Measurements from ENCODE around the gene LGMN. TPM values are rescaled to one million over a fixed set of nuclear protein-coding genes. Genes with fewer than 3 reads are reported as not detected.
"Not testable (repeated sequence)": the region's sequence is repeated elsewhere in the genome, so short reads cannot be mapped to it uniquely, and the experiment has no call there.

Gene LGMN
- total RNA-seq, 1 donor from 2014 or later: 1.4 TPM

DNA sequence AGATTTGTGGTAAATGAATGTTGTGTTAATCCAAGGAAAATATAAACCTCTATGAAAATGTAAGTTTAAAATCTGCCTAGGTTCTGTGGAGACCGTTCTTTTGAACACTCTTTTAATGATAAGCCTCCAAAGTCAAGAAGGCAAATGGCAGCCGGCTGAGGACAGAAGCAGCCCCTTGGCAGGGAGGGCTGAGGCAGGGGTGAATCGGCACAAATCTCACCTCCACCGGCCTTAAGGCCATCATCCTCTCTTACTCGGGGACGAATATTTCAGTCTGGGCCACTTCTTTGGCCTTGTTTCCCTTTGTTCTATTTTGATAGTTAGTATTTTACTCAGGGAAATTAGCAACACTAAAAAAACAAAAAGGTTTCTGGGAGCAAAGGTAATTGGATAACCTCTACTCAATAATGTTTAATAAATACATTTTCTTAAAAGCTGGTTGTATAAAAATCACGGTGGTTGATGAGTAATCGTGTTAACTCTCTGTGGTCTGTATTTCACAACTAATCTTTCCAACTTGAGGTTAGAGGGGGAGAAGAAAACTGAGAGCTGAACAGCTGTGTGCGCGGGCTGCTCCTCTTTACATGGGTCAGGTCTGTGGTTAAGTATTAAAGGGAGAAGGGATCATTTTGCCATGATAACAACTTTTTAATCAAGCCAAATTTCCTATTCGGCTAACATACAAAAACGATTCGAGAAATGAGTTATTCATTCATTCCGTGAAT, 18.6 kb downstream of the LGMN start:
- Mint-ChIP-seq H3K27ac (peak overlapping the region; percentile 74), H3K27me3 (peaks cover 47% of the 10 kb centered on the region), H3K4me3 (no peak overlapping the region), H3K36me3 (ENCODE audit: low read depth) (peaks cover 8% of the 10 kb centered on the region), H3K9me3 (peaks cover 12% of the 10 kb centered on the region), H3K4me1 (peaks cover 21% of the 10 kb centered on the region)
- intact Hi-C loops (cut with micrococcal nuclease): loop anchor here (1.0 kb wide), 2 partner anchors 41 to 143 kb away; no protein-coding TSS in a partner anchor
- DNase-seq: peak; percentile 62

GRCh38 chr14:92728759-92729364, 19.6 kb downstream of the LGMN start:
- Mint-ChIP-seq H3K27ac (peak overlapping the region; percentile 31), H3K9me3 (peaks cover 12% of the 10 kb centered on the region), H3K4me3 (peak overlapping the region; percentile 10), H3K36me3 (ENCODE audit: low read depth) (peaks cover 8% of the 10 kb centered on the region), H3K4me1 (peaks cover 21% of the 10 kb centered on the region), H3K27me3 (peaks cover 51% of the 10 kb centered on the region)
- peak; percentile 69 for DNase-seq
- intact Hi-C loops (cut with micrococcal nuclease): no loop called here

DNA sequence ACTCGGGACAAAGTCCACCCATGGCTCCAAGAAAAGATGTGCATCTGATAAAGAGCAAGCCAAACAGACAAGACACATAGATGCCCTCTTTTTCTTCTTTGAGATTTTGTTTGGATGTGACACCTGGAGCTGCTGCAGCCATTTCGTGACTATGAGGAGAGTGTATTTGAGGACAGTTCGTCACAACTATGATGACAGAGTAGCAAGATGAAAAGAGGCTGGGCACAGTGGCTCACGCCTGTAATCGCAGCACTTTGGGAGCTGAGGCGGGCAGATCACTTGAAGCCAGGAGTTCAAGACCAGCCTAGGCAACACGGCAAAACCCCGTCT, 21.5 kb downstream of the LGMN start:
- Mint-ChIP-seq H3K4me3 (no peak overlapping the region), H3K27me3 (peaks cover 37% of the 10 kb centered on the region), H3K27ac (no peak overlapping the region), H3K9me3 (peaks cover 10% of the 10 kb centered on the region), H3K4me1 (peaks cover 21% of the 10 kb centered on the region), H3K36me3 (ENCODE audit: low read depth) (peaks cover 8% of the 10 kb centered on the region)
- intact Hi-C loops (cut with micrococcal nuclease): no loop called here
- DNase-seq: no peak

- Mint-ChIP-seq H3K9me3 (peaks cover 5% of the 10 kb centered on the region), H3K27ac (no peak overlapping the region), H3K4me3 (no peak overlapping the region), H3K27me3 (peaks cover 37% of the 10 kb centered on the region), H3K36me3 (ENCODE audit: low read depth) (peaks cover 4% of the 10 kb centered on the region), H3K4me1 (peaks cover 21% of the 10 kb centered on the region)
- DNase-seq: peak; percentile 78
- intact Hi-C loops (cut with micrococcal nuclease): no loop called here
Observed at GRCh38 chr14:92726135-92726932, 22.1 kb downstream of the LGMN start.

DNA sequence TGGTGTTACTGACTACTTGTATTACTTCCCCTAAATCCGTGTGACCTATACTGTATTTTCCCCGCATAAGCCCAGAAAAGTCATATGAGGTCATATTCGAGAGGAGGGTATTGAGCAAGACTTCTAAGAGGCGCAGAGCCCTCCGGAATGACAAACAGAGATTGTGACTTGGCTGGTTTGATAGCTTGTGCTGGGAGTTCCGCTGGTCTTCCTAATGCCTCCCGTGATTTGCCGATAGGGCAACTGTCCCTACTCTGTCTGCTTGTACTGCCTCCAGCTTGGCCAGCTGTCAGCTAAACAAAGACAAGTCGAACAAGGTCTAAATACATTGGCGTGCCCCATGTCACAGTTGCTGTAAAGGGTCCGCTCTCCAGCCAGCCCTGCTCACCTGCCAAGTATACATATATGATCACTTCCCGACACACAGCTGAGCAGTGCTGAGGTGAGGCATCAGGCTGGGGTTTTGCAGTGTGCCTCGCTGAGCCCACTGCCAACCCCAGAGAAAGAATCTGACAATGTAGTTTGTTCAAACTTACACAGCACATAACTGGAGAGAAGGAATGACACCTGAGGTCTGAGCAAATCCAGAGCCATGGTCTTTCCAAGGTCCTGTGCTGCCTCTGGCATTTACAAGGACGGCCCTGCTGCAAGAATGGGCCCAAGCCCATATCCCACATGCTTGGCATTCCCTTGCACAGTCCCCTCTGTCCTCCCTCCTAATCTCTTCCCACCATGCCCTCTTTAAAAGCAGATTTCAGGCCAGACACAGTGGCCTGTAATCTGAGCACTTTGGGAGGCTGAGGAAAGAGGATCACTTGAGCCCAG, 23.7 kb downstream of the LGMN start:
- no peak for DNase-seq
- H3K36me3 Mint-ChIP-seq (ENCODE audit: low read depth): peaks cover 4% of the 10 kb centered on the region
- no peak overlapping the region for H3K27ac Mint-ChIP-seq
- peaks cover 4% of the 10 kb centered on the region for H3K9me3 Mint-ChIP-seq
- intact Hi-C loops (cut with micrococcal nuclease): no loop called here
- peaks cover 18% of the 10 kb centered on the region for H3K4me1 Mint-ChIP-seq
- H3K27me3 Mint-ChIP-seq: peaks cover 32% of the 10 kb centered on the region
- H3K4me3 Mint-ChIP-seq: no peak overlapping the region

GRCh38 chr14:92719890-92720323, 28.5 kb downstream of the LGMN start:
- DNase-seq: no peak
- Mint-ChIP-seq H3K9me3 (no peaks in the 10 kb centered on the region), H3K4me1 (peaks cover 2% of the 10 kb centered on the region), H3K36me3 (ENCODE audit: low read depth) (no peaks in the 10 kb centered on the region), H3K27ac (no peak overlapping the region), H3K4me3 (no peak overlapping the region), H3K27me3 (peaks cover 21% of the 10 kb centered on the region)
- intact Hi-C loops (cut with micrococcal nuclease): no loop called here

DNA sequence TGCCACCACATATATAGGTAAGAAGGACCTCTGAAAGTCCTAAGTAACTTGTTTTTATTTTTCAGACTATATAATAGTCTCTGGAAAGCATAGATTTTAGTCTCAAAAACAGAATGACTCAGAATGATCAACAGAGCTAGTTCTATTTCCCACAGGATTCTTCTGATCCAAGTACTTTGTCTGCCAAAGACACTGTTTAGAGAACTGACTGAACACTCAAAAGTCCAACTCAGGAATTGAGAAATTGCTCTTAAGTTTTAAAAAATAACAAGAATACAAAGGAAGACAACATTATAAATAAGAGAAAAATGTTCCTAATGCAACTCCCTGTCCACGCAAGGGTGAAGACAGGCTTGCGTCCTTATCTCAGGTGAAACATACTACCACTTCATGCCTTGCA, 29.0 kb downstream of the LGMN start:
- H3K27me3 Mint-ChIP-seq: peaks cover 17% of the 10 kb centered on the region
- DNase-seq: no peak
- intact Hi-C loops (cut with micrococcal nuclease): no loop called here
- H3K4me3 Mint-ChIP-seq: no peak overlapping the region
- H3K27ac Mint-ChIP-seq: no peak overlapping the region
- H3K36me3 Mint-ChIP-seq (ENCODE audit: low read depth): no peaks in the 10 kb centered on the region
- peaks cover 2% of the 10 kb centered on the region for H3K4me1 Mint-ChIP-seq
- H3K9me3 Mint-ChIP-seq: no peaks in the 10 kb centered on the region

DNA sequence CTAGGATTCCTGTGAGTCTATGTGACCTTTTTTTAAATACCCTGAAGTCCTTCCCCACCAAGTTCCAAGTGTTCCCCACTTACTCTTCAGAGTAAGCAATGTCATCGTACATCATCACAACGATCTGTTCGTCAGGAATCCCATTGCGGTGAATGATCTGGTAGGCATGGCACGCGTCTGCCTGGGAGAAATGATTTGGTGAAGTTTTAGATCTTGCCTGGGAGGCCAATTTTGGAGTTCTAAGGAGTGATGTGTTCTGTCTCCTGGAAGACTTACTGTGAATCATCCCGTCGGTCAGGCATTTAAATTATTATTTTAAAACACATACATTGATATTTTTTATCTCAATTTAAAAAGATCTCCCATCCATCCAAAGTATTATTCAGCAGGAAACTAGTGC, 29.8 kb downstream of the LGMN start:
- DNase-seq: no peak
- H3K27ac Mint-ChIP-seq: no peak overlapping the region

GRCh38 chr14:92717571-92718042, 30.8 kb downstream of the LGMN start:
- Mint-ChIP-seq H3K4me3 (no peak overlapping the region), H3K27ac (no peak overlapping the region), H3K27me3 (peaks cover 14% of the 10 kb centered on the region), H3K4me1 (peaks cover 2% of the 10 kb centered on the region), H3K9me3 (no peaks in the 10 kb centered on the region), H3K36me3 (ENCODE audit: low read depth) (no peaks in the 10 kb centered on the region)
- DNase-seq: no peak
- intact Hi-C loops (cut with micrococcal nuclease): no loop called here

More for the DNA sequence above, 29.8 kb downstream of the LGMN start:
- H3K4me1 Mint-ChIP-seq: peaks cover 2% of the 10 kb centered on the region
- H3K36me3 Mint-ChIP-seq (ENCODE audit: low read depth): no peaks in the 10 kb centered on the region
- H3K4me3 Mint-ChIP-seq: no peak overlapping the region
- H3K27me3 Mint-ChIP-seq: peaks cover 14% of the 10 kb centered on the region
- intact Hi-C loops (cut with micrococcal nuclease): no loop called here
- no peaks in the 10 kb centered on the region for H3K9me3 Mint-ChIP-seq

GRCh38 chr14:92716131-92716530, 32.3 kb downstream of the LGMN start:
- DNase-seq: no peak
- Mint-ChIP-seq H3K4me1 (peaks cover 2% of the 10 kb centered on the region), H3K9me3 (no peaks in the 10 kb centered on the region), H3K36me3 (ENCODE audit: low read depth) (no peaks in the 10 kb centered on the region), H3K27ac (no peak overlapping the region), H3K27me3 (peaks cover 8% of the 10 kb centered on the region), H3K4me3 (no peak overlapping the region)
- intact Hi-C loops (cut with micrococcal nuclease): no loop called here

DNA sequence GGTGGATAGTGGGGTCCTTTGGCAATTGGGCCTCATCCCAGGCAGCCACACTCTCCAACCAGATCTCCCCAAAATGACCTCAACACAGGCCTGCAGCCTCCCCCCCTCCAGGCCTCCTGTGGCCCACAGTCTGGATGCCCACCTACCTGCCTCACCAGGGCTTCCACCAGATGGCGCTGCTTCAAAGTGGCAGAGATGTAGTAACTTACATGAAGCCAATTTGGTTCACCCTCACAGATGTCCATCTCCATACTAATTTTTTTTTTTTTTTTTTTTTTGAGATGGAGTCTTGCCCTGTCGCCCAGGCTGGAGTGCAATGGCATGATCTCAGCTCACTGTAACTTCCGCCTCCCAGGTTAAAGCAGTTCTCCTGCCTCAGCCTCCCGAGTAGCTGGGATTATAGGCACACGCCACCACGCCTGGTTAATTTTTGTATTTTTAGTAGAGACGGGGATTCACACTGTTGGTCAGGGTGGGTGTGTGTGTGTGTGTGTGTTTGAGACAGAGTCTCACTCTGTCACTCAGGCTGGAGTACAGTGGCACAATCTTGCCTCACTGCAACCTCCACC, 33.6 kb downstream of the LGMN start:
- not testable (repeated sequence) for H3K4me3 Mint-ChIP-seq; H3K4me1 Mint-ChIP-seq; H3K9me3 Mint-ChIP-seq; H3K27ac Mint-ChIP-seq; H3K36me3 Mint-ChIP-seq (ENCODE audit: low read depth); H3K27me3 Mint-ChIP-seq
- peak; percentile 95 for DNase-seq
- intact Hi-C loops (cut with micrococcal nuclease): loop anchor here (1.0 kb wide), 1 partner anchor 68 kb away; no protein-coding TSS in a partner anchor

DNA sequence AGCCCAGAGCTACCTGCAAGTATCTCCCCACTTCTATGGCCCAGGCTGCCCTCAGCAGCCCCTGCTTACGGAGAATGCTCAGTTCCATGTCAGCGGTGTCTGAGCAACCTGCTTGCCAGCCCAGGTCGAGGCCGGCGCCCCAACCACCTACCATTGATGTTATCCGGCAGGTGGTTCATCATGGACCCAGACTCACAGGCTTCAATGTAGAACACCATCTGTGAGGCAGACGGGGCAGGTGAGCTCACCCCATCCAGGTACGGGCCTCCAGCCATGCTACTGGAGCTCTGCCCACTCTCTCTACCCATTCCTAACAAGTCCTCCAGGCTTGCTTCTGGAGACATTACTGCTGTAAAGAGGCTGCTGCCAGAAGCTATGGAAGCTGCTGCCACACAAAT, 35.8 kb downstream of the LGMN start:
- no peak for DNase-seq
- H3K4me1 Mint-ChIP-seq: peaks cover 2% of the 10 kb centered on the region
- no peak overlapping the region for H3K27ac Mint-ChIP-seq
- peaks cover 8% of the 10 kb centered on the region for H3K27me3 Mint-ChIP-seq
- intact Hi-C loops (cut with micrococcal nuclease): no loop called here
- no peaks in the 10 kb centered on the region for H3K36me3 Mint-ChIP-seq (ENCODE audit: low read depth)
- no peak overlapping the region for H3K4me3 Mint-ChIP-seq
- H3K9me3 Mint-ChIP-seq: no peaks in the 10 kb centered on the region

DNA sequence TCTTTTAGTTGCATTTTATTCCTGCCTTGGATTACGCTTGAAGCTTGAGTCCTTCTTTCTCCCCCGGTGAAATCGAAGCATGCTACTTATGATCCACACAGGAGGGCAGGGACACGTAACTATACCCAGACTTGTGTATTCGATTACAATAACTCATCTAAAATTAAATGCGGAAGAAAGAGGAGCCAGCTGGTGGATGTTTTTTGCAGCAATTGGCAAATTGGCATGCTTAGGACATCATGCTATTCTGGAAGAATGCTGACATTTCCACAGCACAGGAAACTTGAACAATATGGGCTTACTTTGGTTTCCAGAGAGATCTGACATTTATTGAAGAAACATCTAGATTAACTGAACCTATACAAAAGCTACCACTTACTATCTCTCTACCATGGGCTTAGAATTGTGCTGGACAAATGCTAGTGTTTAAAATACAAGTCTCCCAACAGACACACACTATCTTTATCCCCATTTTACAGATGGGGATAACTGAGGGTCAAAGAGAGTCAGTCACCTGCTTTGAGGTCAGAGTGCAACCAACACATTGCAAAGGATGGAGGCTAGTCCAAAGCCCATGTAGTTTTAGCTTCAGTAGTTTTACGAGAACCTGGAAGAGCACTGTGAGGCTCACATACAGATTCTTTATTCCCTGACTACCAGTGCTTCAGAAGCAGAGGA, 36.3 kb downstream of the LGMN start:
- Mint-ChIP-seq H3K9me3 (no peaks in the 10 kb centered on the region), H3K27ac (no peak overlapping the region), H3K36me3 (ENCODE audit: low read depth) (no peaks in the 10 kb centered on the region), H3K27me3 (peaks cover 5% of the 10 kb centered on the region), H3K4me3 (no peak overlapping the region), H3K4me1 (no peaks in the 10 kb centered on the region)
- intact Hi-C loops (cut with micrococcal nuclease): no loop called here
- DNase-seq: no peak

Data from activated CD4-positive, alpha-beta T cell treated with anti-CD3 and anti-CD28 coated beads, Interleukin-2, amount 10 ng/mL, durations not matched to agents 24 days and 14 days (primary cell).